B cell (primary cell): ENCODE data around the gene GALNT4. TPM values are rescaled to one million over a fixed set of nuclear protein-coding genes. Genes with fewer than 3 reads are reported as not detected.

Source experiments
- ATAC-seq: fragments of 200-7000 bp; cut with Tn5 transposase; one replicate; pipeline ENCODE4 v1.10.0; 2021; ENCODE audit warnings: low read depth, mild to moderate bottlenecking, moderate number of reproducible peaks, moderate library complexity
- CTCF ChIA-PET: fragments of 350-600 bp; sonication (Branson Sonifier 250); formaldehyde crosslinking; loops from one replicate; lab custom pipeline; 2021; ENCODE audit warnings: antibody characterized with exemption, inconsistent platforms; lab: Charles Lee
- POLR2A ChIA-PET: fragments of 350-600 bp; sonication (Branson Sonifier 250); formaldehyde crosslinking; loops from one replicate; lab custom pipeline; 2021; ENCODE audit warnings: antibody characterized with exemption; lab: Charles Lee
- DNase-seq: peaks from one replicate; pipeline ENCODE4 v3.0.0; 2013
- H2AFZ ChIP-seq: 2 replicates; pipeline ENCODE4 v1.6.1; 2012; ENCODE audit warnings: mild to moderate bottlenecking, low read depth, low read length; ENCODE audit not compliant: insufficient read depth, poor library complexity, severe bottlenecking
- H3K27ac ChIP-seq, 2 donors: 1 replicate in 1 of 2; 2 replicates in 1 of 2; pipeline ENCODE4 v1.5.1; 2012 to 2013; ENCODE audit warnings: low read length in 2 of 2, mild to moderate bottlenecking in 2 of 2, moderate library complexity in 1 of 2
- H3K27me3 ChIP-seq, 4 experiments: fragments of 200-600 bp in 1 of 4; sonication (generic) in 1 of 4; replicated peaks in 1 of 4; 1 replicate in 2 of 4; 2 replicates in 2 of 4; pipeline versions ENCODE4 v1.6.1 to v1.7.0; 2013 to 2016; ENCODE audit warnings: low read length in 3 of 4, mild to moderate bottlenecking in 2 of 4, mixed read lengths in 1 of 4, moderate library complexity in 1 of 4; ENCODE audit not compliant: insufficient read depth in 4 of 4, control insufficient read depth in 3 of 4; ENCODE audit errors: control extremely low read depth in 1 of 4
- H3K36me3 ChIP-seq, 2 experiments: replicated peaks in 1 of 2; 1 replicate in 1 of 2; 2 replicates in 1 of 2; pipeline versions ENCODE4 v1.6.1 to v1.7.1; 2013; ENCODE audit warnings: low read length in 1 of 2; ENCODE audit not compliant: insufficient read depth in 2 of 2, control insufficient read depth in 1 of 2; ENCODE audit errors: control extremely low read depth in 1 of 2, extremely low read depth in 1 of 2
- H3K4me1 ChIP-seq, 2 donors: fragments of 200-600 bp in 1 of 2; sonication (generic) in 1 of 2; 1 replicate in 1 of 2; 2 replicates in 1 of 2; pipeline versions ENCODE4 v1.5.1 to v1.6.1; 2013 to 2017; ENCODE audit warnings: low read length in 2 of 2; ENCODE audit not compliant: control insufficient read depth in 2 of 2, insufficient read depth in 2 of 2
- H3K4me2 ChIP-seq: replicated peaks from 2 replicates; pipeline ENCODE3; 2012; ENCODE audit warnings: mild to moderate bottlenecking, low read depth, low read length; ENCODE audit not compliant: poor library complexity, severe bottlenecking
- H3K4me3 ChIP-seq, 5 experiments: fragments of 200-600 bp in 1 of 5; sonication (generic) in 1 of 5; 1 replicate in 3 of 5; 2 replicates in 2 of 5; pipeline versions ENCODE4 v1.5.1 to v1.7.0; 2011 to 2016; ENCODE audit warnings: low read length in 4 of 5, mild to moderate bottlenecking in 4 of 5, low read depth in 2 of 5, control low read depth in 1 of 5, moderate library complexity in 1 of 5; ENCODE audit not compliant: insufficient read depth in 1 of 5; ENCODE audit errors: control extremely low read depth in 1 of 5, extremely low read depth in 1 of 5
- H3K79me2 ChIP-seq: fragments of 200-600 bp; sonication (generic); one replicate; pipeline ENCODE4 v1.6.0; 2016; ENCODE audit warnings: low read length; ENCODE audit not compliant: control insufficient read depth, insufficient read depth
- H3K9ac ChIP-seq: fragments of 200-600 bp; sonication (generic); 2 replicates; pipeline ENCODE4 v1.6.1; 2017; ENCODE audit warnings: mild to moderate bottlenecking, low read length, moderate library complexity
- H3K9me3 ChIP-seq, 3 donors: one replicate each; pipeline versions ENCODE4 v1.6.1 to v1.7.1; 2013; ENCODE audit warnings: low read length in 2 of 3; ENCODE audit not compliant: control insufficient read depth in 2 of 3, insufficient read depth in 1 of 3; ENCODE audit errors: control extremely low read depth in 1 of 3
- H4K20me1 ChIP-seq: 2 replicates; pipeline ENCODE4 v1.6.0; 2012; ENCODE audit warnings: mild to moderate bottlenecking, low read length; ENCODE audit not compliant: insufficient read depth, control insufficient read depth, poor library complexity, severe bottlenecking
- H3K27ac Mint-ChIP-seq: one replicate; pipeline ENCODE4 v1.8.0; 2021; ENCODE audit warnings: mixed read lengths
- H3K27me3 Mint-ChIP-seq: one replicate; pipeline ENCODE4 v1.8.0; 2021; ENCODE audit warnings: mixed read lengths
- H3K4me1 Mint-ChIP-seq: one replicate; pipeline ENCODE4 v1.8.0; 2021; ENCODE audit warnings: mixed read lengths
- H3K4me3 Mint-ChIP-seq: one replicate; pipeline ENCODE4 v1.8.0; 2021; ENCODE audit warnings: mixed read lengths
- H3K9me3 Mint-ChIP-seq: one replicate; pipeline ENCODE4 v1.8.0; 2022; ENCODE audit warnings: mixed read lengths; ENCODE audit not compliant: insufficient read depth
- EZH2 ChIP-seq: IDR thresholded peaks from 2 replicates; pipeline ENCODE4 v1.6.1; 2012; ENCODE audit warnings: borderline replicate concordance, low read depth, mild to moderate bottlenecking, moderate library complexity, low read length; ENCODE audit not compliant: insufficient read depth, poor library complexity, severe bottlenecking
- WGBS: methylation state at CpG from one replicate; pipeline ENCODE4 v1.1.5; 2013; ENCODE audit warnings: missing lambda C conversion rate; ENCODE audit not compliant: insufficient coverage; 5-methylcytosine and 5-hydroxymethylcytosine counted together
- intact Hi-C: fragments of 100-400 bp; cut with micrococcal nuclease; formaldehyde crosslinking; loops from one replicate; pipeline ENCODE4 v1.10.0; 2022
- polyA plus RNA-seq: library from polyadenylated mRNA; depleted of rRNA; stranded (reverse); fragments of >200 nt; gene quantifications from 2 replicates; pipeline ENCODE4 v1.2.3, GENCODE V29; 2012
- total RNA-seq, 2 donors: library from RNA; stranded (reverse); fragments of 120-200 nt in 1 of 2; gene quantifications; 1 replicate in 1 of 2; 2 replicates in 1 of 2; pipeline versions ENCODE4 v1.2.3 to v1.2.4, GENCODE V29; 2013 to 2022
- TF ChIP-seq, protein P1 (sequence below): fragments of 200-600 bp; IDR thresholded peaks from one replicate; pipeline ENCODE4 v1.8.0; 2022; ENCODE audit warnings: antibody characterized with exemption, mild to moderate bottlenecking

Gene GALNT4
- total and polyA plus RNA-seq, 2 donors (not counting 1 experiment from before 2014, with no cell fraction given), result 4.9 to 10.3 TPM

DNA sequence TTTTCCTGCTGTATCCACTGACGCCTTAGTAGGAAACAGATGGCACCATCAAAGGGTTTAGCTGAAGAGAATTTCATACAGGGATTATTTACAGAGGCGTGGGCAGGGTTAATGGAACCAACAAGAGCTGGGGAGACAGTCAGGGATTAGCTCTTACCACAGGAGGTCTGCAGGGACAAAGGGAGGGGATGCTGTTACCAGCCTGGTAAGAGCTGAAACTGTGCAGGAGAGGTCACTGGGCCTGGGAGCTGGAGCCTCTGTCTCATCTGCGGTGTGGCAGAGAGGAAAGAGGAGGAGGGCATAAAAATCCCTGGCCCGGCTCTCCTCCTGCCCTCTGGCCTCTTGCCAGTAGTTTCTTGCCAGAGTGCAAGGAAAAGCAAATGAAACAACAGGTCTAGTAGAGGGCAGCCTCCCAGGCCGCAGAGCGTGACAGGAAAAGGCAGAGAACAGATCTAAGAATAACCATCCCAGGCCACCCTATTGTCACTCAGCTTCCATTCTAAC is 20.1 kb upstream of the GALNT4 start:
- Histone ChIP-seq H3K4me3 (no peak overlapping the region), H3K36me3 (no peaks in the 10 kb centered on the region), H3K27ac (no peak overlapping the region), H4K20me1 (no peaks in the 10 kb centered on the region), H3K4me1 (peaks cover 0 to 11% of the 10 kb centered on the region in 2 donors), H3K79me2 (no peaks in the 10 kb centered on the region), H3K9ac (no peak overlapping the region), H3K27me3 (no peaks in the 10 kb centered on the region), H3K4me2 (no peak overlapping the region), H3K9me3 (no peaks in the 10 kb centered on the region), H2AFZ (no peak overlapping the region)
- no peaks in the 10 kb centered on the region for H3K27me3 Mint-ChIP-seq
- no peak for DNase-seq
- WGBS, result 36% methylated on average over 3 of the region's 6 CpGs
- no peak for TF ChIP-seq EZH2
- TF ChIP-seq, protein P1, sequence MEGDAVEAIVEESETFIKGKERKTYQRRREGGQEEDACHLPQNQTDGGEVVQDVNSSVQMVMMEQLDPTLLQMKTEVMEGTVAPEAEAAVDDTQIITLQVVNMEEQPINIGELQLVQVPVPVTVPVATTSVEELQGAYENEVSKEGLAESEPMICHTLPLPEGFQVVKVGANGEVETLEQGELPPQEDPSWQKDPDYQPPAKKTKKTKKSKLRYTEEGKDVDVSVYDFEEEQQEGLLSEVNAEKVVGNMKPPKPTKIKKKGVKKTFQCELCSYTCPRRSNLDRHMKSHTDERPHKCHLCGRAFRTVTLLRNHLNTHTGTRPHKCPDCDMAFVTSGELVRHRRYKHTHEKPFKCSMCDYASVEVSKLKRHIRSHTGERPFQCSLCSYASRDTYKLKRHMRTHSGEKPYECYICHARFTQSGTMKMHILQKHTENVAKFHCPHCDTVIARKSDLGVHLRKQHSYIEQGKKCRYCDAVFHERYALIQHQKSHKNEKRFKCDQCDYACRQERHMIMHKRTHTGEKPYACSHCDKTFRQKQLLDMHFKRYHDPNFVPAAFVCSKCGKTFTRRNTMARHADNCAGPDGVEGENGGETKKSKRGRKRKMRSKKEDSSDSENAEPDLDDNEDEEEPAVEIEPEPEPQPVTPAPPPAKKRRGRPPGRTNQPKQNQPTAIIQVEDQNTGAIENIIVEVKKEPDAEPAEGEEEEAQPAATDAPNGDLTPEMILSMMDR, result no peak
- H3K9me3 Mint-ChIP-seq, result no peaks in the 10 kb centered on the region
- POLR2A ChIA-PET, result no interaction called here
- peaks cover 15% of the 10 kb centered on the region for H3K4me1 Mint-ChIP-seq
- ATAC-seq, result no peak
- no peak overlapping the region for H3K4me3 Mint-ChIP-seq
- CTCF ChIA-PET, result interaction anchor here (0.6 to 8.6 kb wide), 21 partner anchors 8 to 1415 kb away, joined by 3 to 164 read pairs (median 6); partner anchors contain the start of gene ATP2B1
- intact Hi-C loops, result loop anchor here (10.0 kb wide), 1 partner anchor 790 kb away; no protein-coding TSS in a partner anchor
- H3K27ac Mint-ChIP-seq, result no peak overlapping the region

DNA sequence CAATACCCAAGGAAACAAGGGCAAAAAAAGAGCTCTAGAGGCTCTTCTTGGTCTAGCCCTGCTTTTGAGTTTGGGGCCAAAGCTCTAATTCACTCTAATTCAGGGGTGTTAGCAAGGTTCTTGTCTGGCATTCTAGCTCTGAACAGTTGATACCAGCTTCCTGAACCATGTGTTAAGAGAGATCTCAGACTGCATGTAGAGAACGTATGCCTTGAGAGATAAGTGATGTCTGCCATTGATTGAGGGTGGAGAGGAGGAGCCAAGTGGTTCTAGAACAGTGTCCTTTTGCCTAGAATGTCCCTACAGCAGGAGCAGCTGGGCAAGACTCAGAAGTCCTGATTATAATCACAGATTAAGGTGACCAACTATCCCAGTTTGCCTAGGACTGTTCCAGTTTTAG is 19.4 kb upstream of the GALNT4 start:
- H3K79me2 ChIP-seq, result no peaks in the 10 kb centered on the region
- Mint-ChIP-seq H3K4me1 (peaks cover 15% of the 10 kb centered on the region), H3K4me3 (no peak overlapping the region), H3K27ac (no peak overlapping the region), H3K27me3 (no peaks in the 10 kb centered on the region), H3K9me3 (no peaks in the 10 kb centered on the region)
- H3K4me1 ChIP-seq, result peaks cover 0 to 11% of the 10 kb centered on the region in 2 donors
- TF ChIP-seq EZH2, result no peak
- TF ChIP-seq, protein P1, result no peak
- no peak for DNase-seq
- H3K9ac ChIP-seq, result no peak overlapping the region
- H2AFZ ChIP-seq, result no peak overlapping the region
- intact Hi-C loops, result loop anchor here (10.0 kb wide), 1 partner anchor 791 kb away; no protein-coding TSS in a partner anchor
- H3K27ac ChIP-seq, result no peak overlapping the region
- ATAC-seq, result no peak
- WGBS, result 100% methylated on average over 1 of the region's 1 CpG
- H3K4me2 ChIP-seq, result no peak overlapping the region
- no peaks in the 10 kb centered on the region for H4K20me1 ChIP-seq
- no peak overlapping the region for H3K4me3 ChIP-seq
- ChIA-PET POLR2A (no interaction called here), CTCF (interaction anchor here (0.6 to 8.6 kb wide), 44 partner anchors 9 to 1416 kb away, joined by 3 to 164 read pairs (median 4); partner anchors contain the start of gene ATP2B1)
- H3K36me3 ChIP-seq, result no peaks in the 10 kb centered on the region
- H3K27me3 ChIP-seq, result no peaks in the 10 kb centered on the region
- no peaks in the 10 kb centered on the region for H3K9me3 ChIP-seq
